ENCODE data around the gene EFL1. TPM values are rescaled to one million over a fixed set of nuclear protein-coding genes. Genes with fewer than 3 reads are reported as not detected.
"Not testable (repeated sequence)": the region's sequence is repeated elsewhere in the genome, so short reads cannot be mapped to it uniquely, and the experiment has no call there.

EFL1 gene
- total RNA-seq, 4 donors from 2014 or later: 35.0 to 57.9 (median 46.5) TPM

DNA sequence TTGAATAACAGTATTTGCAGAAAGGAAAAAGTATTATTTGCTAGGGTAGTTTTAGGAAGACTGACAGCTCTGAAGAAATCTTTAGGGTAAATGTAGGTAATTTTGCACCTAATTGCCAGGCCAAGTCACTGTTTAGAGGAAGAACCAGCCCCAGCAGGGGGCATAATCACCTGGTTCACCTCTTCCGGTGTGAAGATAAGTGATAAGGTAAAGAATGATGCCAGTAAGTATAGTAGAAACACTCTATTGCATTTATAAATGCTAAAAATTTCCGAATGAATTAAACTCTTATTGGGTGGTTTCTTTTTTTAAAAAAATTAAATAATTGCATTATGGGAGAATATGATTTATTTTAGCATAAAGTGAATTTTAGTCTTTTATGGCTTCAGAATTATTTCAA is 21.8 kb upstream of the EFL1 start:
- DNase-seq; H3K27me3 ChIP-seq; H3K4me3 ChIP-seq; H3K36me3 ChIP-seq; H3K4me1 ChIP-seq; H3K27ac ChIP-seq; H3K9me3 ChIP-seq; intact Hi-C loops (cut with DNase I; ENCODE audit: low total_unique reads): not testable (repeated sequence)
- 62 to 90% methylated on average over 1 to 2 of the region's 2 CpGs for WGBS, 2 donors (ENCODE audit: low coverage in 1 of 2)
- in situ Hi-C loops (cut with MboI; ENCODE audit: low pct_ligation_motif_present in 1 of 4, low pct_unique_long_range_greater_than_20kb in 1 of 4, low sequenced_read_pairs in 3 of 4): loop anchor here in 1 of 4 donors (25.0 kb wide), 1 partner anchor 128 kb away; no protein-coding TSS in a partner anchor

DNA sequence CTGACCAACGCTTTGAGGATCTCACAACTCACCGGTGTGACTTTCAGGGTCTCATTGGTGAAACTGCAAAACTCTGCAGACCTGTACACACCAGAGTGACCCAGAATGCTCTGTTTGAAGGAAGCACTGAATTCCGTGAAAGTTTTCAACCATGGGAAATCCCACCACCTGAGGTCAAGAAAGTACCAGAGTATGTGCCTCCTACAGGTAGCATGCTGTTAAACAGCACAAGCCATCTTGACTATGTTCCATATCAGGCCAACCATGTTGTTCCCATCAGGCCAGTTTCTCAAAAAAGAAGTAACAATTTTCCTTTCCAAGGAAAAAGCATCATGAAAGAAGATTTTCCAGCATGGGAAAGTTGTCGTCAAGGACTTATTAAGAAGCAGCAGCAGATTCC is 19.9 kb upstream of the EFL1 start:
- H3K27ac ChIP-seq; H3K9me3 ChIP-seq; H3K4me1 ChIP-seq; DNase-seq; intact Hi-C loops (cut with DNase I; ENCODE audit: low total_unique reads); H3K36me3 ChIP-seq; H3K4me3 ChIP-seq: not testable (repeated sequence)
- in situ Hi-C loops (cut with MboI; ENCODE audit: low pct_ligation_motif_present in 1 of 4, low pct_unique_long_range_greater_than_20kb in 1 of 4, low sequenced_read_pairs in 3 of 4): loop anchor here in 1 of 4 donors (25.0 kb wide), 1 partner anchor 130 kb away; no protein-coding TSS in a partner anchor
- H3K27me3 ChIP-seq: peaks cover 11% of the 10 kb centered on the region
- WGBS, 2 donors (ENCODE audit: low coverage in 1 of 2): 87 to 94% methylated on average over 4 of the region's 4 CpGs

DNA sequence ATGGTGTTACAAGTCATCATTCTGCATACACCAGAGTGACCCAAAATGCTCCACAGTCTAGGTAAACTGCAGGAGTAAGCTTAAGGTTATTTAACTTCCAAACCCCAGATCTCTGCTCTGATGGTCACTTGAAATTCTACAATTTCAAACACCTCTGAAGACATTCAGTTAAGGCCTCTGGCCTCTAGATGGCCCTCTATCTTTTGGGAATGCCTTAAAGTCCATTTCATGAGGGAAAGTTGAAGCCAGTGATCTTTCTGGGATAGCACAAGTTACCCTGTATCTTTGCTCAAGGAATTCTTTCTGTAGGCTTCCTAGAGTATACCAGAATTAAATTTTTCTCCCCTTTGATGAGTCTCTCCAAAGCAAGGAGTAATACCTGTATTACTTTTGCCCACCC is 18.7 kb upstream of the EFL1 start:
- DNase-seq; H3K9me3 ChIP-seq; H3K4me1 ChIP-seq; H3K27ac ChIP-seq; H3K4me3 ChIP-seq; H3K36me3 ChIP-seq; intact Hi-C loops (cut with DNase I; ENCODE audit: low total_unique reads): not testable (repeated sequence)
- TF ChIP-seq, protein P1, sequence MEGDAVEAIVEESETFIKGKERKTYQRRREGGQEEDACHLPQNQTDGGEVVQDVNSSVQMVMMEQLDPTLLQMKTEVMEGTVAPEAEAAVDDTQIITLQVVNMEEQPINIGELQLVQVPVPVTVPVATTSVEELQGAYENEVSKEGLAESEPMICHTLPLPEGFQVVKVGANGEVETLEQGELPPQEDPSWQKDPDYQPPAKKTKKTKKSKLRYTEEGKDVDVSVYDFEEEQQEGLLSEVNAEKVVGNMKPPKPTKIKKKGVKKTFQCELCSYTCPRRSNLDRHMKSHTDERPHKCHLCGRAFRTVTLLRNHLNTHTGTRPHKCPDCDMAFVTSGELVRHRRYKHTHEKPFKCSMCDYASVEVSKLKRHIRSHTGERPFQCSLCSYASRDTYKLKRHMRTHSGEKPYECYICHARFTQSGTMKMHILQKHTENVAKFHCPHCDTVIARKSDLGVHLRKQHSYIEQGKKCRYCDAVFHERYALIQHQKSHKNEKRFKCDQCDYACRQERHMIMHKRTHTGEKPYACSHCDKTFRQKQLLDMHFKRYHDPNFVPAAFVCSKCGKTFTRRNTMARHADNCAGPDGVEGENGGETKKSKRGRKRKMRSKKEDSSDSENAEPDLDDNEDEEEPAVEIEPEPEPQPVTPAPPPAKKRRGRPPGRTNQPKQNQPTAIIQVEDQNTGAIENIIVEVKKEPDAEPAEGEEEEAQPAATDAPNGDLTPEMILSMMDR (IDR thresholded peaks at IDR 0.05): peak; percentile 12 to 23 (median 22)
- in situ Hi-C loops (cut with MboI; ENCODE audit: low pct_ligation_motif_present in 1 of 4, low pct_unique_long_range_greater_than_20kb in 1 of 4, low sequenced_read_pairs in 3 of 4): loop anchor here in 1 of 4 donors (25.0 kb wide), 1 partner anchor 131 kb away; no protein-coding TSS in a partner anchor
- peaks cover 17% of the 10 kb centered on the region for H3K27me3 ChIP-seq

DNA sequence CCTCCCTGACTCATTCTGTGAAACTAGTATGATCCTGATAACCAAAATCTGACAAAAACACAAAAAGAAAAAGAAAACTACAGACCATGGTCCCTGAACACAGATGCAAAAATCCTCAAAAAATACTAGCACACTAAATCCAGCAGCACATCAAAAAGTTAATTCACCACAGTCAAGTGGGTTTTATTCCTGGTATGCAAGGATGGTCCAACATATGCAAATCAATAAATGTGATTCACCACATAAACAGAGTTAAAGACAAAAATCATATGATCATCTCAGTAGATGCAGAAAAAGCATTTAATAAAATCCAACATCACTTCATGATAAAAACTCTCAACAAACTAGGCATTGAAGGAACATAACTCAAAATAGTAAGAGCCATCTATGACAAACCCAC is 12.9 kb upstream of the EFL1 start:
- Histone ChIP-seq H3K27me3 (peaks cover 20% of the 10 kb centered on the region), H3K4me1 (no peaks in the 10 kb centered on the region), H3K27ac (no peak overlapping the region), H3K36me3 (no peaks in the 10 kb centered on the region), H3K4me3 (no peak overlapping the region), H3K9me3 (peaks cover 0 to 6% of the 10 kb centered on the region in 2 donors)
- TF ChIP-seq, protein P1 (IDR thresholded peaks at IDR 0.05): no peak
- no peak for TF ChIP-seq POLR2AphosphoS5 (IDR thresholded peaks at IDR 0.05)
- TF ChIP-seq POLR2A (IDR thresholded peaks at IDR 0.05): no peak
- intact Hi-C loops (cut with DNase I; ENCODE audit: low total_unique reads) (no loop called here), in situ Hi-C loops (cut with MboI; ENCODE audit: low pct_ligation_motif_present in 1 of 4, low pct_unique_long_range_greater_than_20kb in 1 of 4, low sequenced_read_pairs in 3 of 4) (loop anchor here in 1 of 4 donors (25.0 kb wide), 1 partner anchor 137 kb away; no protein-coding TSS in a partner anchor)
- no peak for DNase-seq

DNA sequence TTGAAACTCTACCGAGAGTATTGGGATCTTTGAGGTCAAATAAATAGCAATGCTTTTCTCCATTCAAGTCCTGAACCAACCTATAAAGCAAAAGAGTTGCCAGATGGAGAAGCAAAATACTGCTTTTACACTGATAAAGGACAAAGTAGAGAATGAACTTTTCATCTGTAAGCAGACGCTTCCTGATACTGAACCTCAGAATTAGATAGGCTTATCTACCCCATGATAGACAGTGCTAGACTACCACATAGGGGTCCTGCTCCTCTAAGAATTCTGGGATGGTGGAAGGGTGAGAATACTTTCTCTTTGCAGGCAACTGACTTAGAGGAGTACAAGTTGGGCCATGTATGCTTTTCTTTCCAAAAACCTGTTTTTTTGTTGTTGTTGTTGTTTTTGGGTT is 9.6 kb upstream of the EFL1 start:
- H3K36me3 ChIP-seq: no peaks in the 10 kb centered on the region
- no peak overlapping the region for H3K4me3 ChIP-seq
- H3K4me1 ChIP-seq: no peaks in the 10 kb centered on the region
- H3K27me3 ChIP-seq: peaks cover 12% of the 10 kb centered on the region
- intact Hi-C loops (cut with DNase I; ENCODE audit: low total_unique reads): no loop called here
- peaks cover 0 to 6% of the 10 kb centered on the region in 2 donors for H3K9me3 ChIP-seq
- 83 to 100% methylated on average over 1 to 2 of the region's 2 CpGs for WGBS, 2 donors (ENCODE audit: low coverage in 1 of 2)
- TF ChIP-seq POLR2AphosphoS5 (IDR thresholded peaks at IDR 0.05): no peak
- TF ChIP-seq, protein P1 (IDR thresholded peaks at IDR 0.05): no peak
- TF ChIP-seq POLR2A (IDR thresholded peaks at IDR 0.05): no peak
- no peak for TF ChIP-seq EP300 (IDR thresholded peaks at IDR 0.05; ENCODE audit: low read depth)
- in situ Hi-C loops (cut with MboI; ENCODE audit: low pct_ligation_motif_present in 1 of 4, low pct_unique_long_range_greater_than_20kb in 1 of 4, low sequenced_read_pairs in 3 of 4): no loop called here
- H3K27ac ChIP-seq: no peak overlapping the region
- no peak for DNase-seq

DNA sequence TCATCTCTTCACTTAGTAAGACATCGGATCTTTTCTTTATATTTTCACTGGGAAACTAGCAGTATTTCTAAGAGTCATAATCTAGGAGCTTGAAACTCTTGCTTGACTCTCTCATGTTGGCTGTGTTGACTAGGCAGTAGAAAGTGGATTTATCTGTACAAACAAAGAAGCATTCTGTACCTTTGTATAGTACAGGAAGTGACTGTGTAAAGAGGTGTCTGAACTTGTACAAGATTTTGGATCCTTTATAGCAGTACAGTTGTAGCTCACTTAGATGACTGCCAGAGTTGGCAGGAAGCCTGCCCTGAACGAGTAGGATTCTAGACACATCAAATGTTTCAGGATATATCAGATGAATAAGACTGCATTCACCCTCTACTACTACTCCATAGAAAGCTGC is 5.9 kb upstream of the EFL1 start:
- in situ Hi-C loops (cut with MboI; ENCODE audit: low pct_ligation_motif_present in 1 of 4, low pct_unique_long_range_greater_than_20kb in 1 of 4, low sequenced_read_pairs in 3 of 4); H3K4me3 ChIP-seq; H3K4me1 ChIP-seq; H3K36me3 ChIP-seq; intact Hi-C loops (cut with DNase I; ENCODE audit: low total_unique reads); H3K27me3 ChIP-seq; DNase-seq; H3K27ac ChIP-seq; H3K9me3 ChIP-seq: not testable (repeated sequence)
- WGBS, 2 donors (ENCODE audit: low coverage in 1 of 2): 12 to 50% methylated on average over 2 of the region's 2 CpGs

DNA sequence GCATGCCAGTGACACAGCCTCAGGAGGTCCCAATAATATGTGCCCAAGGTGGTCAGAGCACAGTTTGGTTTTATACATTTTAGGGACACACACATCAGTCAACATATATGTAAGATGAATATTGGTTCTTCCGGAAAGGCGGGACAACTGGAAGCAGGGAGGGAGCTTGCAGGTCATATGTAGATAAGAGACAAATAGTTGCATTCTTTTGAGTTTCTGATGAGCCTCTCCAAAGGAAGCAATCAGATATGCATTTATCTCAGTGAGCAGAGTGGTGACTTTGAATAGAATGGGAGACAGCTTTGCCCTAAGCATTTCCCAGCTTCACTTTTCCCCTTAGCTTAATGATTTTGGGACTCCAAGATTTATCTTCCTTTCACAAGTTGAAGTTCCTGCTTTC is 4.6 kb upstream of the EFL1 start:
- H3K27ac ChIP-seq; DNase-seq; intact Hi-C loops (cut with DNase I; ENCODE audit: low total_unique reads); in situ Hi-C loops (cut with MboI; ENCODE audit: low pct_ligation_motif_present in 1 of 4, low pct_unique_long_range_greater_than_20kb in 1 of 4, low sequenced_read_pairs in 3 of 4); H3K36me3 ChIP-seq; H3K27me3 ChIP-seq; H3K9me3 ChIP-seq; H3K4me3 ChIP-seq; H3K4me1 ChIP-seq: not testable (repeated sequence)
- 80 to 100% methylated on average over 2 of the region's 2 CpGs for WGBS, 2 donors (ENCODE audit: low coverage in 1 of 2)
